HG02678 (cell line): ENCODE results near the gene HNRNPUL1.
"Not testable (repeated sequence)": the region's sequence is repeated elsewhere in the genome, so short reads cannot be mapped to it uniquely, and the experiment has no call there.

Experiments used
- ATAC-seq: cut with Tn5 transposase; IDR thresholded peaks from one replicate; pipeline ENCODE4 v1.9.1; 2021; ENCODE audit warnings: mild to moderate bottlenecking, moderate library complexity; ENCODE audit not compliant: unreplicated experiment

The HNRNPUL1 gene

GRCh38 chr19:41263850-41264580 is at the start of gene HNRNPUL1:
Gene HNRNPUL1 (plus strand): TSS chr19:41264372. CDS start chr19:41264504, 132 bp downstream.
- ATAC-seq: peak; percentile 72

DNA sequence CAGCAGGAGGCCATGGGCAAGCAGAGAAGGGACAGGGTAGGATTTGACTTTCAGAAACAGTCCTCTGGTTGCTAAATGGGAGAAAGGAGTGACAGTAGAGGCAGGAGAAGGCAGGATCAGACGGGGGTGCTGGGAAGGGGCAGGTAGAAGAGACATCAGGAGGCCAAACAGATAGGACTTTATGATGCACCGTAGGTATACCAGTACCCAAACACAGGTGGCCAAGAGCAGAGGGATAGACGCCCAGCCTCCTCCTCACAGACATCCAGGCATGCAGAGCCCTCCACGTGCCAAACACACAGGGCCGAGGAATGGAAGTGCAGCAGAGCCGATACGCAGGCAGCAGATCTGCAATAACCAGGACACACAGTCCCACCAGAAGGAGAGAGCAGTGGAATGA is 46.4 kb upstream of the HNRNPUL1 start:
- ATAC-seq: no peak

- ATAC-seq: no peak
Observed at GRCh38 chr19:41218249-41218614, 45.9 kb upstream of the HNRNPUL1 start.

DNA sequence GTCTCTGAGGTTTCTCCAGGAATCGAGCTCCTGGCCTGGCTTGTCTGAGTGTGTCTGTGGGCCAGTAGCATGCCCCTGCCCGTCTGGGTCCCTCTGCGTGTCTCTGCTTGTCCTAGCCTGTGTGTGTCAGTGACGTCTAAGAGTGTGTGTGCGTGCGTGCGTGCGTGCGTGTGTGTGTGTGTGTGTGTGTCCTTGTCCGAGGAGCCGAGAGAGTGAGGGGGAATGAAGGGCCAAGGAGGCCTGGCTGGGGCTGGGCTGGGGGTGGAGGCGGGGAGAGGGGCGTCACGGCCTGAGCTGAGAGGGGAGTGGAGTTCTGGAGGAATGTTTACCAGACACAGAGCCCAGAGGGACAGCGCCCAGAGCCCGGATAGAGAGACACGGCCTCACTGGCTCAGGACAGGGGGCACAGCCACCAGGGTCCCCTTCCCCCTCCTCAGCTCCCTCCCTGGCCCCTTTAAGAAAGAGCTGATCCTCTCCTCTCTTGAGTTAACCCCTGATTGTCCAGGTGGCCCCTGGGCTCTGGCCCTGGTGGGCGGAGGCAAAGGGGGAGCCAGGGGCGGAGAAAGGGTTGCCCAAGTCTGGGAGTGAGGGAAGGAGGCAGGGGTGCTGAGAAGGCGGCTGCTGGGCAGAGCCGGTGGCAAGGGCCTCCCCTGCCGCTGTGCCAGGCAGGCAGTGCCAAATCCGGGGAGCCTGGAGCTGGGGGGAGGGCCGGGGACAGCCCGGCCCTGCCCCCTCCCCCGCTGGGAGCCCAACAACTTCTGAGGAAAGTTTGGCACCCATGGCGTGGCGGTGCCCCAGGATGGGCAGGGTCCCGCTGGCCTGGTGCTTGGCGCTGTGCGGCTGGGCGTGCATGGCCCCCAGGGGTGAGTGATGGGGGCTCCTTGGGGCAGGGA is 45.3 kb upstream of the HNRNPUL1 start, which contains the start of gene AXL:
AXL (plus strand) TSS at position 609 of the 893 bp plus-strand sequence; CDS start at position 779, 170 bp downstream.
- no peak for ATAC-seq

GRCh38 chr19:41219924-41220567 is 44.1 kb upstream of the HNRNPUL1 start:
- ATAC-seq: no peak

DNA sequence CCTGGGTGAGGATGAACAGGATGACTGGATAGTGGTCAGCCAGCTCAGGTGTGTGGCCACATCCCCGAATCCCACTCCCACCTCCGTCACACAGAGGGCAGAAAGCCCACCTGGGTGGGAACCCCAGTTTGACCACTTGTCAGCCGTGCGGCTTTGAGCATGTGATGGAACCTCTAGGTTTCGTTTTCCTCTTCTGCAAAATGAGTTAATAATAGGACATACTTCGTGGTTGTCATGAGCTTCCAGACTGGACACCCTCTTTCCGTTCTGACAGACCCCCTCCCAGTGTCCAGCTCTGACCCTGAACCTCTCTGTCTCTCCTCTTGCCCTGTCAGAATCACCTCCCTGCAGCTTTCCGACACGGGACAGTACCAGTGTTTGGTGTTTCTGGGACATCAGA is 43.4 kb upstream of the HNRNPUL1 start:
- ATAC-seq: no peak

GRCh38 chr19:41221514-41222205 is 42.5 kb upstream of the HNRNPUL1 start:
- no peak for ATAC-seq

- no peak for ATAC-seq
Observed at GRCh38 chr19:41222240-41222639, 41.9 kb upstream of the HNRNPUL1 start.

GRCh38 chr19:41223431-41224234 is 40.5 kb upstream of the HNRNPUL1 start:
- ATAC-seq: no peak

DNA sequence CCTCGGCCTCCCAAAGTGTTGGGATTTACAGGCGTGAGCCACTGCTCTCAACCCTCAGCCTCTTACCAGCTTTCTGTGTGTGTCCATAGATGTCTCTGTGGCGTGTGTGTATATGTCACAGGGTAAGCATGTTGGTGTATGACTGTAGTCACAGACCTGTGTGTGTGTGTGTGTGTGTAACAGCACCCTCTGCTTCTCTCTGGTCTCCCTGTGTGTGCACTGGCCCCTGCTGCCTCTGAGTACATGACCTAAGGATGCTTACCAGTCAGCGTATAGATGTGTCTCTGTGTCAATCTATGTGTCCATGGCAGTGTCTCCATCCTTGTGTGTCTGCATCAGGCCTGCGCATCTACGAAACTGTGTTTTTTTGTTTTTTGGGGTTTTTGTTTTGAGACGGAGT is 39.5 kb upstream of the HNRNPUL1 start:
- ATAC-seq: no peak

DNA sequence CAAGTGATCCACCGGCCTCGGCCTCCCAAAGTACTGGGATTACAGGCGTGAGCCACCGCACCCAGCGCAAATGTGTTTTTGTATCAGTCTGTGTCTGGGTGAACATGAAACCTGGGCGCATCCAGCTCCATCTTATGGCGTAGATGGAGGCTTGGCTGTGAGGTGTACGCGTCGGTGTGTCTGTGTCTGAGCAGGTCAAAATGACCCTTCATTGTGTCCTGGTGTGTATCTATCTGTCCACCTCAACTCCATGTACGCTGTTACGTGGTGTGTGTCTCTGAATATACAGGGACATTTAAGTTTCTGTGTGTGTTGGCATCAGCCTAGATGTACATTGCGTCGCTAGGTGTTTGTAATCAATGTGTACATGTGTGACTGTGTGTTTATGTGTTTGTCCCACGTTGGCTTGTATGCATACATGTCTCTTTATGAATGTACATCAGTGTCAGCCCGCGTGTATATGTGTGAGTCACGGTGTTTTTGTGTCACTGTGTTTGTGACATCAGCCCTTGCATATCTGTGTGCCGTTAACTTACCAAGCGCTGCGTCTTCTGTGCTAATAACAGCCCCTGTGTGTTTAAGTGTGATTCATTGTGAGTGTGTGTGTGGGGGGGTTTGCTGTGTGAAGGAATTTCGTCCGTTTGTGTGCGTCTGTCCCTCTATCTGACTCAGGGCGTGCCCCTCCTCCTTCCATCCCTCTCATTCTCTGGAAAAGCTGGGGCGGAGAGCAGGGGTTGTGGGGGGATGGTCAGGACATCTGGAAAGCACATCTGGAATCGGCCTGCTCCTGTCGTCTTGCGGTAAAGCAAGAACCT is 38.7 kb upstream of the HNRNPUL1 start:
- no peak for ATAC-seq

DNA sequence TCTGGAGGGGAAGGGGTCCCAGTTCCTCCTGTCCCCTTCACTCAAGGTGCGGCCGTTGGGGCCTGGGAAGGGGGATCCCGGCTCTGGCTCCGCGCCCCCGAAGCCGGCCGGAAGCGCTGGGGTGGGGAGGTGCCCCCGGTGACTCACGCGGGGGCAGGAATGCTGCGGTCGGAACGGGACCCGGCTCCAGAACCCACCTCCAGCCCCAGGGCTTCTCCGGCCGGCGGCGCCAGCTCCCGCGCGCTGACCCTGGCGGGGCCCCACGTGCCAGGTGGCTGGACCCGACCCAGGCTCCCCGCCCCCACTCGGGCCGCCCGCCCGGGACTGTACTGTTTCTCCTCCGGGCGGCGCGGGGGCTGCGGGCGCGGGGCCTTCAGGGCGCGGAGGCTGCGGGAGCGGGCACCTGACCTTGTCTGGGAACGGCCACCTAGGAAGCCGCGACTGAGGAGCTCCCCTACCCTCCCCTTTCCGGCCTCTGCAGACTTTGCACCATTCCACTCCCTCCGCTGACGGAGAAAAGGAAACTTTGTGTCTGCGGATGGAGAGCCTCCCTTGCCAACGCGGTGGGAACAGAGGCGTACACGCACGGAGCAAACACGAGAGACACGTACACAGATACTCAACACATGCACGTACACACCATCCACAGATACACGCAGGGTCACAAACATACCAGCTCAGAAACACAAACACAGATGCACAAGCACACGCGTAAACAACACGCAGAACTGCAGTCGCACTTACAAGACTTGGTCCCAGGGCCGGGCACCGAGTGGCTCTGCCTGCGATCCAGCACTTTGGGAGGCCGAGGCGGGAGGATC is 37.9 kb upstream of the HNRNPUL1 start:
- ATAC-seq: no peak

- no peak for ATAC-seq
Observed at GRCh38 chr19:41226874-41227390, 37.2 kb upstream of the HNRNPUL1 start.

DNA sequence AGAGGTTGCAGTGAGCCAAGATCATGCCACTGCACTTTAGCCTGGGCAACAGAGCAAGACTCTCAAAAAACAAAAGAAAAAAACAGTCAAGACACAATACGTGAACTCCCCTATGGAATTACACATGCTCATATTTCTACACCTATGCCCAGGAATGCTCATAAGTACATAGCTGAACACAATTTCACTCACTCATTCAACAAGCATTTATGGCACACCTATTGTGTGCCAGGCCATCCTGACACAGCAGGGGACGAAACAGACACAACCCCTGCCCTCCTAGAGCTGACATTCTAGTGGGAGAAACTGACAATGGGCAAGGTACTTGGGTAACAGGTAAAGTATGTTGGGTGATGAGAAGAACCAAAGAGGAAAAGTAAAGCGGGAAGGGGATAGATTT is 35.7 kb upstream of the HNRNPUL1 start:
- ATAC-seq: no peak

- ATAC-seq: not testable (repeated sequence)
Observed at GRCh38 chr19:41229338-41229737, 34.8 kb upstream of the HNRNPUL1 start.

GRCh38 chr19:41230067-41230857 is 33.9 kb upstream of the HNRNPUL1 start:
- ATAC-seq: no peak

DNA sequence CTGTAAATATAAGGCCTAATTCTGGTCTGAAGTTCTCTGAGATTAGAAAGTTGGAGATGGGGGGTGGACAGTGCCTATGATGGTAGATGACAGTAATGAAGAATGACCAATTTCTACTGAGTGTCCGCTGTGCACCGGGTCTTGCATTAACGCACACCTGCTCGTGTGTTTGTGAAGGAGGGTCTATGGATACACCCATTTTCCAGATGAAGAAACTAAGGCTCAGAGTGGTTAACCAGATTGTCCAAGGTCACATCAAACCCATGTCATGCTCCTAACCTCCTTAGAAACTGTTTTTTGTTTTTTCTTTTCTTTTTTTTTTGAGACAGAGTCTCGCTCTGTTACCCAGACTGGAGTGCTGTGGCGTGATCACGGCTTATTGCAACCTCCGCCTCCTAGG is 31.5 kb upstream of the HNRNPUL1 start:
- no peak for ATAC-seq
